ENCODE results near the gene GIMAP6. TPM values are rescaled to one million over a fixed set of nuclear protein-coding genes. Genes with fewer than 3 reads are reported as not detected.
"Not testable (repeated sequence)": the region's sequence is repeated elsewhere in the genome, so short reads cannot be mapped to it uniquely, and the experiment has no call there.

GIMAP6 gene
- total and polyA plus RNA-seq, 2 of the 13 experiments (the other 11 are each of a cell fraction or from before 2014, with no cell fraction given) = not detected

DNA sequence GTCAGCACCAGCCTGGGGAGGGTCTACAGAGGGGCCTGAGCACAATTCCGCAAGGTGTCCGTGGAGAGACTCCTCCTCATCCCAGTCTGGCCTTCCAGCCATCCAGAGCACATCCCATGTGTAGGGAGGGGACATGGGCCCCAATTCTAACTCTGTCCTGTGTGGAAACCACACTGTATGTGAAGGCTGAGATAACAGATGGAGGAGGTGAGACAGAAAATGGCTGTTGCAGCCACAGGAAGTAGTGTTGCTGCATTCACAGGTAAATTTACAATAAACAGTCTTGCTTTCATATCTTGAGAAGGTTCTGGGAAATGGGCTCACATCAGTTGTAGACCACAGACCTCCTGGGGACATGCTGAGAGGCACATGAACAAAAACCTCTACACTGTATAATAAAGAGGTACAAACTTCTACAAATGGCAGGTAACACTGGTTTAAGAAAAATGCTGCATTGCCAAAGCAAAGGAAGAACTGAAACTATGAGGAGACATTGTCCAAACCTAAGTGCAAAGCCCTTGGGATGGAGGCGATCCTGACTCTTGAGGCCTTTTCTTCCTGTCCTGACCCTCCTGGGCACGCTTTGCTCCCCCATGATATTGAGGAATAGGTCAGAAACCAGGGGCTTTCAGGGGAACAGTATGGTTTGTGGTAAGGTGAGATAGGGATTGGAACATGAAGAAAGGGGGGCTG, 31.8 kb upstream of the GIMAP6 start:
- FAIRE-seq (no peak), DNase-seq (ENCODE audit: low spot score) (no peak), ATAC-seq (no peak)
- 11% methylated on average over 4 of the region's 4 CpGs for WGBS (ENCODE audit: low lambda C conversion rate)
- intact Hi-C loops (cut with micrococcal nuclease; ENCODE audit: unreplicated experiment) (no loop called here), in situ Hi-C loops (cut with HindIII; ENCODE audit: extremely low pct_ligation_motif_present, low pct_unique_long_range_greater_than_20kb) (no loop called here)
- H3K4me2 ChIP-seq (ENCODE audit: low read depth, low read length) = no peak overlapping the region
- H3K4me1 ChIP-seq (ENCODE audit: insufficient read depth, low read length) = no peaks in the 10 kb centered on the region
- H4K20me1 ChIP-seq (ENCODE audit: insufficient read depth, low read length) = no peaks in the 10 kb centered on the region
- H3K79me2 ChIP-seq (ENCODE audit: insufficient read depth, low read length) = no peaks in the 10 kb centered on the region
- POLR2A ChIA-PET = no interaction called here
- CTCF ChIA-PET (ENCODE audit: low intra/inter-chr PET ratio, low total read pairs) = no interaction called here
- H3K36me3 ChIP-seq (replicated peaks in 1 of 2; ENCODE audit: control insufficient read depth in 1 of 2, insufficient read depth in 2 of 2, low read length in 2 of 2) = no peaks in the 10 kb centered on the region
- H3K27me3 ChIP-seq (ENCODE audit: control insufficient read depth in 1 of 2, insufficient read depth in 2 of 2, low read length in 2 of 2) = no peaks in the 10 kb centered on the region; a peak in 1 of 5 replicates
- no peaks in the 10 kb centered on the region for H3K9me3 ChIP-seq (ENCODE audit: low read length)
- no peak overlapping the region for H2AFZ ChIP-seq (ENCODE audit: low read length)
- no TSS peak for BruUV-seq (replicated peaks)
- H3K27ac ChIP-seq (ENCODE audit: extremely low read length, insufficient read depth, low read length) = no peak overlapping the region
- no peak overlapping the region for H3K9ac ChIP-seq (ENCODE audit: insufficient read depth, low read depth, low read length)
- H3K4me3 ChIP-seq (replicated peaks in 1 of 3; ENCODE audit: insufficient read depth in 1 of 3, low read depth in 2 of 3, low read length in 3 of 3) = no peak overlapping the region
- TF ChIP-seq, protein P1, sequence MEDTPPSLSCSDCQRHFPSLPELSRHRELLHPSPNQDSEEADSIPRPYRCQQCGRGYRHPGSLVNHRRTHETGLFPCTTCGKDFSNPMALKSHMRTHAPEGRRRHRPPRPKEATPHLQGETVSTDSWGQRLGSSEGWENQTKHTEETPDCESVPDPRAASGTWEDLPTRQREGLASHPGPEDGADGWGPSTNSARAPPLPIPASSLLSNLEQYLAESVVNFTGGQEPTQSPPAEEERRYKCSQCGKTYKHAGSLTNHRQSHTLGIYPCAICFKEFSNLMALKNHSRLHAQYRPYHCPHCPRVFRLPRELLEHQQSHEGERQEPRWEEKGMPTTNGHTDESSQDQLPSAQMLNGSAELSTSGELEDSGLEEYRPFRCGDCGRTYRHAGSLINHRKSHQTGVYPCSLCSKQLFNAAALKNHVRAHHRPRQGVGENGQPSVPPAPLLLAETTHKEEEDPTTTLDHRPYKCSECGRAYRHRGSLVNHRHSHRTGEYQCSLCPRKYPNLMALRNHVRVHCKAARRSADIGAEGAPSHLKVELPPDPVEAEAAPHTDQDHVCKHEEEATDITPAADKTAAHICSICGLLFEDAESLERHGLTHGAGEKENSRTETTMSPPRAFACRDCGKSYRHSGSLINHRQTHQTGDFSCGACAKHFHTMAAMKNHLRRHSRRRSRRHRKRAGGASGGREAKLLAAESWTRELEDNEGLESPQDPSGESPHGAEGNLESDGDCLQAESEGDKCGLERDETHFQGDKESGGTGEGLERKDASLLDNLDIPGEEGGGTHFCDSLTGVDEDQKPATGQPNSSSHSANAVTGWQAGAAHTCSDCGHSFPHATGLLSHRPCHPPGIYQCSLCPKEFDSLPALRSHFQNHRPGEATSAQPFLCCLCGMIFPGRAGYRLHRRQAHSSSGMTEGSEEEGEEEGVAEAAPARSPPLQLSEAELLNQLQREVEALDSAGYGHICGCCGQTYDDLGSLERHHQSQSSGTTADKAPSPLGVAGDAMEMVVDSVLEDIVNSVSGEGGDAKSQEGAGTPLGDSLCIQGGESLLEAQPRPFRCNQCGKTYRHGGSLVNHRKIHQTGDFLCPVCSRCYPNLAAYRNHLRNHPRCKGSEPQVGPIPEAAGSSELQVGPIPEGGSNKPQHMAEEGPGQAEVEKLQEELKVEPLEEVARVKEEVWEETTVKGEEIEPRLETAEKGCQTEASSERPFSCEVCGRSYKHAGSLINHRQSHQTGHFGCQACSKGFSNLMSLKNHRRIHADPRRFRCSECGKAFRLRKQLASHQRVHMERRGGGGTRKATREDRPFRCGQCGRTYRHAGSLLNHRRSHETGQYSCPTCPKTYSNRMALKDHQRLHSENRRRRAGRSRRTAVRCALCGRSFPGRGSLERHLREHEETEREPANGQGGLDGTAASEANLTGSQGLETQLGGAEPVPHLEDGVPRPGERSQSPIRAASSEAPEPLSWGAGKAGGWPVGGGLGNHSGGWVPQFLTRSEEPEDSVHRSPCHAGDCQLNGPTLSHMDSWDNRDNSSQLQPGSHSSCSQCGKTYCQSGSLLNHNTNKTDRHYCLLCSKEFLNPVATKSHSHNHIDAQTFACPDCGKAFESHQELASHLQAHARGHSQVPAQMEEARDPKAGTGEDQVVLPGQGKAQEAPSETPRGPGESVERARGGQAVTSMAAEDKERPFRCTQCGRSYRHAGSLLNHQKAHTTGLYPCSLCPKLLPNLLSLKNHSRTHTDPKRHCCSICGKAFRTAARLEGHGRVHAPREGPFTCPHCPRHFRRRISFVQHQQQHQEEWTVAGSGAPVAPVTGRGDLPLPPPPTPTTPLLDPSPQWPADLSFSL (CRISPR knock-in tag; IDR thresholded peaks at IDR 0.05) = no peak
- TF ChIP-seq, protein P2, sequence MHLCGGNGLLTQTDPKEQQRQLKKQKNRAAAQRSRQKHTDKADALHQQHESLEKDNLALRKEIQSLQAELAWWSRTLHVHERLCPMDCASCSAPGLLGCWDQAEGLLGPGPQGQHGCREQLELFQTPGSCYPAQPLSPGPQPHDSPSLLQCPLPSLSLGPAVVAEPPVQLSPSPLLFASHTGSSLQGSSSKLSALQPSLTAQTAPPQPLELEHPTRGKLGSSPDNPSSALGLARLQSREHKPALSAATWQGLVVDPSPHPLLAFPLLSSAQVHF (CRISPR knock-in tag; IDR thresholded peaks at IDR 0.05) = no peak
- no peak for TF ChIP-seq SRSF4 (IDR thresholded peaks at IDR 0.05; ENCODE audit: low read depth, low read length, poor library complexity, severe bottlenecking)
- TF ChIP-seq ZNF773 (CRISPR knock-in tag; IDR thresholded peaks at IDR 0.05; ENCODE audit: borderline replicate concordance) = no peak
- no peak for TF ChIP-seq NCOA1 (CRISPR knock-in tag; IDR thresholded peaks at IDR 0.05)
- TF ChIP-seq NRL (CRISPR knock-in tag; IDR thresholded peaks at IDR 0.05; ENCODE audit: borderline replicate concordance) = no peak

GRCh38 chr7:150662821-150663220, 30.6 kb upstream of the GIMAP6 start:
- H3K36me3 ChIP-seq (replicated peaks in 1 of 2; ENCODE audit: control insufficient read depth in 1 of 2, insufficient read depth in 2 of 2, low read length in 2 of 2); ATAC-seq; H3K27me3 ChIP-seq (ENCODE audit: control insufficient read depth in 1 of 2, insufficient read depth in 2 of 2, low read length in 2 of 2); H3K4me2 ChIP-seq (ENCODE audit: low read depth, low read length); intact Hi-C loops (cut with micrococcal nuclease; ENCODE audit: unreplicated experiment); CTCF ChIA-PET (ENCODE audit: low intra/inter-chr PET ratio, low total read pairs); H2AFZ ChIP-seq (ENCODE audit: low read length); H3K27ac ChIP-seq (ENCODE audit: extremely low read length, insufficient read depth, low read length); H3K4me3 ChIP-seq (replicated peaks in 1 of 3; ENCODE audit: insufficient read depth in 1 of 3, low read depth in 2 of 3, low read length in 3 of 3); H4K20me1 ChIP-seq (ENCODE audit: insufficient read depth, low read length); POLR2A ChIA-PET; in situ Hi-C loops (cut with HindIII; ENCODE audit: extremely low pct_ligation_motif_present, low pct_unique_long_range_greater_than_20kb); H3K9ac ChIP-seq (ENCODE audit: insufficient read depth, low read depth, low read length); H3K4me1 ChIP-seq (ENCODE audit: insufficient read depth, low read length); BruUV-seq (replicated peaks); H3K79me2 ChIP-seq (ENCODE audit: insufficient read depth, low read length); H3K9me3 ChIP-seq (ENCODE audit: low read length); DNase-seq (ENCODE audit: low spot score); FAIRE-seq: not testable (repeated sequence)
